ENCODE data around the gene TPM2. TPM values are rescaled to one million over a fixed set of nuclear protein-coding genes. Genes with fewer than 3 reads are reported as not detected.
A peak's percentile ranks its signal among the peaks of the same experiment; 100 is the strongest.

Gene TPM2
- total and polyA plus RNA-seq, 9 of the 15 experiments (the other 6 are each of a cell fraction or from before 2014, with no cell fraction given): 0.28 to 16.1 (median 4.5) TPM

GRCh38 chr9:35727676-35728040, 37.9 kb upstream of the TPM2 start (continued):
- TF ChIP-seq ZBTB9 (CRISPR knock-in tag; IDR thresholded peaks at IDR 0.05): no peak
- TF ChIP-seq POLR2AphosphoS5 (IDR thresholded peaks at IDR 0.05; ENCODE audit: control insufficient read depth, insufficient read depth, low read depth, low read length): peak; percentile 60; the same call in 1 of the 2 replicates
- TF ChIP-seq DNMT1 (IDR thresholded peaks at IDR 0.05): no peak
- no peak for TF ChIP-seq ZNF277 (CRISPR knock-in tag; IDR thresholded peaks at IDR 0.05; ENCODE audit: borderline replicate concordance)
- TF ChIP-seq ZNF699 (CRISPR knock-in tag; IDR thresholded peaks at IDR 0.05; ENCODE audit: insufficient replicate concordance): no peak
- TF ChIP-seq CBX1 (IDR thresholded peaks at IDR 0.05; ENCODE audit: low read depth): no peak
- TF ChIP-seq PHB (CRISPR knock-in tag; IDR thresholded peaks at IDR 0.05): no peak
- TF ChIP-seq, protein P1, sequence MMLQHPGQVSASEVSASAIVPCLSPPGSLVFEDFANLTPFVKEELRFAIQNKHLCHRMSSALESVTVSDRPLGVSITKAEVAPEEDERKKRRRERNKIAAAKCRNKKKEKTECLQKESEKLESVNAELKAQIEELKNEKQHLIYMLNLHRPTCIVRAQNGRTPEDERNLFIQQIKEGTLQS (IDR thresholded peaks at IDR 0.05): peak; percentile 49
- TF ChIP-seq, protein P1 (CRISPR knock-in tag; conservative IDR thresholded peaks at IDR 0.05): no peak
- no peak for TF ChIP-seq LCOR (CRISPR knock-in tag; IDR thresholded peaks at IDR 0.05)
- TF ChIP-seq MIER1 (IDR thresholded peaks at IDR 0.05; ENCODE audit: low read depth): no peak
- TF ChIP-seq JUND (IDR thresholded peaks at IDR 0.05; ENCODE audit: borderline replicate concordance, low read depth, low read length): peak; percentile 81
- TF ChIP-seq JUND (tag; IDR thresholded peaks at IDR 0.05; ENCODE audit: borderline replicate concordance, low read depth, low read length): peak; percentile 56; the same call in 1 of the 3 replicates
- TF ChIP-seq KDM4B (IDR thresholded peaks at IDR 0.05; ENCODE audit: borderline replicate concordance in 2 of 2, low read depth in 1 of 2): no peak
- TF ChIP-seq, protein P2, sequence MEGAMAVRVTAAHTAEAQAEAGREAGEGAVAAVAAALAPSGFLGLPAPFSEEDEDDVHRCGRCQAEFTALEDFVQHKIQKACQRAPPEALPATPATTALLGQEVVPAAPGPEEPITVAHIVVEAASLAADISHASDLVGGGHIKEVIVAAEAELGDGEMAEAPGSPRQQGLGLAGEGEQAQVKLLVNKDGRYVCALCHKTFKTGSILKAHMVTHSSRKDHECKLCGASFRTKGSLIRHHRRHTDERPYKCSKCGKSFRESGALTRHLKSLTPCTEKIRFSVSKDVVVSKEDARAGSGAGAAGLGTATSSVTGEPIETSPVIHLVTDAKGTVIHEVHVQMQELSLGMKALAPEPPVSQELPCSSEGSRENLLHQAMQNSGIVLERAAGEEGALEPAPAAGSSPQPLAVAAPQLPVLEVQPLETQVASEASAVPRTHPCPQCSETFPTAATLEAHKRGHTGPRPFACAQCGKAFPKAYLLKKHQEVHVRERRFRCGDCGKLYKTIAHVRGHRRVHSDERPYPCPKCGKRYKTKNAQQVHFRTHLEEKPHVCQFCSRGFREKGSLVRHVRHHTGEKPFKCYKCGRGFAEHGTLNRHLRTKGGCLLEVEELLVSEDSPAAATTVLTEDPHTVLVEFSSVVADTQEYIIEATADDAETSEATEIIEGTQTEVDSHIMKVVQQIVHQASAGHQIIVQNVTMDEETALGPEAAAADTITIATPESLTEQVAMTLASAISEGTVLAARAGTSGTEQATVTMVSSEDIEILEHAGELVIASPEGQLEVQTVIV (CRISPR knock-in tag; IDR thresholded peaks at IDR 0.05; ENCODE audit: borderline replicate concordance): no peak
- TF ChIP-seq SAFB (IDR thresholded peaks at IDR 0.05; ENCODE audit: borderline replicate concordance, low read depth, low read length): no peak
- no peak for TF ChIP-seq PHF21A (IDR thresholded peaks at IDR 0.05; ENCODE audit: borderline replicate concordance, low read depth)
- TF ChIP-seq POLR2G (IDR thresholded peaks at IDR 0.05; ENCODE audit: low read depth, low read length): no peak
- no peak for TF ChIP-seq PHTF2 (CRISPR knock-in tag; IDR thresholded peaks at IDR 0.05)
- TF ChIP-seq RBM14 (IDR thresholded peaks at IDR 0.05; ENCODE audit: borderline replicate concordance, insufficient read depth, low read depth, low read length): no peak
- TF ChIP-seq ZNF436 (CRISPR knock-in tag; IDR thresholded peaks at IDR 0.05): no peak
- TF ChIP-seq DACH1 (IDR thresholded peaks at IDR 0.05; ENCODE audit: partially characterized antibody): peak; percentile 33
- TF ChIP-seq PTRF (tag; IDR thresholded peaks at IDR 0.05): no peak
- no peak for TF ChIP-seq ATF7 (IDR thresholded peaks at IDR 0.05)
- no peak for TF ChIP-seq CREM (IDR thresholded peaks at IDR 0.05; ENCODE audit: low read depth)
